ENCODE data around the gene CAMTA1.
"Not testable (repeated sequence)": the region's sequence is repeated elsewhere in the genome, so short reads cannot be mapped to it uniquely, and the experiment has no call there.

Gene CAMTA1

GRCh38 chr1:7784492-7785071 is 999.3 kb downstream of the CAMTA1 start:
- peak overlapping the region; percentile 88 for H3K27ac ChIP-seq
- CTCF ChIA-PET: interaction anchor here (1.1 kb wide), 1 partner anchor 34 kb away, joined by 4 read pairs; no protein-coding TSS in a partner anchor
- POLR2A ChIA-PET (ENCODE audit: low non-redundant PET): no interaction called here
- no peak for DNase-seq (ENCODE audit: low spot score)
- no peak for TF ChIP-seq CTCF (conservative IDR thresholded peaks at IDR 0.05; ENCODE audit: low read depth)

GRCh38 chr1:7785108-7785507 is 999.9 kb downstream of the CAMTA1 start:
- peak overlapping the region; percentile 88 for H3K27ac ChIP-seq
- DNase-seq (ENCODE audit: low spot score): no peak
- TF ChIP-seq CTCF (conservative IDR thresholded peaks at IDR 0.05; ENCODE audit: low read depth): no peak
- CTCF ChIA-PET: interaction anchor here (0.6 kb wide), 1 partner anchor 19 kb away, joined by 3 read pairs; no protein-coding TSS in a partner anchor
- POLR2A ChIA-PET (ENCODE audit: low non-redundant PET): no interaction called here

GRCh38 chr1:7786795-7787194 is 1001.5 kb downstream of the CAMTA1 start:
- DNase-seq (ENCODE audit: low spot score): no peak
- no peak for TF ChIP-seq CTCF (conservative IDR thresholded peaks at IDR 0.05; ENCODE audit: low read depth)
- H3K27ac ChIP-seq: no peak overlapping the region
- POLR2A ChIA-PET (ENCODE audit: low non-redundant PET): no interaction called here
- CTCF ChIA-PET: no interaction called here

GRCh38 chr1:7789828-7790227 is 1004.6 kb downstream of the CAMTA1 start:
- ChIA-PET CTCF (no interaction called here), POLR2A (ENCODE audit: low non-redundant PET) (no interaction called here)
- TF ChIP-seq CTCF (conservative IDR thresholded peaks at IDR 0.05; ENCODE audit: low read depth): no peak
- no peak overlapping the region for H3K27ac ChIP-seq
- DNase-seq (ENCODE audit: low spot score): no peak

GRCh38 chr1:7791027-7791426 is 1005.8 kb downstream of the CAMTA1 start:
- CTCF ChIA-PET; DNase-seq (ENCODE audit: low spot score); H3K27ac ChIP-seq; POLR2A ChIA-PET (ENCODE audit: low non-redundant PET): not testable (repeated sequence)

GRCh38 chr1:7795406-7795805 is 1010.2 kb downstream of the CAMTA1 start:
- DNase-seq (ENCODE audit: low spot score): no peak
- no peak for TF ChIP-seq CTCF (conservative IDR thresholded peaks at IDR 0.05; ENCODE audit: low read depth)
- ChIA-PET POLR2A (ENCODE audit: low non-redundant PET) (no interaction called here), CTCF (no interaction called here)
- no peak overlapping the region for H3K27ac ChIP-seq

- H3K27ac ChIP-seq: no peak overlapping the region
- no peak for DNase-seq (ENCODE audit: low spot score)
- ChIA-PET POLR2A (ENCODE audit: low non-redundant PET) (no interaction called here), CTCF (interaction anchor here (0.5 kb wide), 1 partner anchor 413 kb away, joined by 3 read pairs; no protein-coding TSS in a partner anchor)
- TF ChIP-seq CTCF (conservative IDR thresholded peaks at IDR 0.05; ENCODE audit: low read depth): no peak
These were observed 1020.2 kb downstream of the CAMTA1 start for GRCh38 chr1:7805460-7805859.
